K562 (cell line): ENCODE data around the gene KCNJ10.

Source experiments
- ATF1 ChIP-seq, 2 experiments: fragments of 450-650 bp in 1 of 2; IDR thresholded peaks; 2 replicates each; pipeline ENCODE4 v1.6.1; 2016; ENCODE audit warnings: missing compliant biosample characterization in 1 of 2, missing genetic modification characterization in 1 of 2
- ATF4 ChIP-seq: fragments of 450-650 bp; formaldehyde crosslinking; IDR thresholded peaks from 2 replicates; pipeline ENCODE4 v1.4.0; 2022; ENCODE audit warnings: mild to moderate bottlenecking, moderate library complexity
- FOXK2 ChIP-seq, 2 experiments: fragments of 450-650 bp; IDR thresholded peaks in 1 of 2; conservative IDR thresholded peaks in 1 of 2; 2 replicates each; pipeline ENCODE4 v1.6.1; 2016; ENCODE audit warnings: low read depth in 2 of 2, mild to moderate bottlenecking in 1 of 2
- KDM4B ChIP-seq, 2 experiments: fragments of 450-650 bp in 1 of 2; sonication (generic) in 1 of 2; IDR thresholded peaks; 2 replicates each; pipeline ENCODE4 v1.6.1; 2016 to 2017; ENCODE audit warnings: borderline replicate concordance in 2 of 2, antibody characterized with exemption in 1 of 2, low read depth in 1 of 2, mild to moderate bottlenecking in 1 of 2
- SRSF3 ChIP-seq: fragments of 200-400 bp; formaldehyde crosslinking; IDR thresholded peaks from 2 replicates; pipeline ENCODE4 v1.6.1; 2016; ENCODE audit warnings: mild to moderate bottlenecking, low read length, moderate library complexity; ENCODE audit not compliant: insufficient read depth

GRCh38 chr1:160097151-160097910 is 27.4 kb upstream of the KCNJ10 start:
- no peak for TF ChIP-seq KDM4B (IDR thresholded peaks at IDR 0.05; ENCODE audit: borderline replicate concordance in 2 of 2, low read depth in 1 of 2)
- no peak for TF ChIP-seq ATF4 (CRISPR knock-in tag)
- TF ChIP-seq ATF1 (CRISPR knock-in tag; IDR thresholded peaks at IDR 0.05) = no peak
- TF ChIP-seq ATF1 (tag; IDR thresholded peaks at IDR 0.05) = no peak
- TF ChIP-seq SRSF3 = no peak
- TF ChIP-seq FOXK2 (conservative IDR thresholded peaks at IDR 0.05 in 1 of 2, IDR thresholded peaks at IDR 0.05 in 1 of 2; ENCODE audit: low read depth in 2 of 2) = no peak
